HEK293T (cell line): Measurements from ENCODE around the gene RAB11FIP4.

Source experiments
- CTCF ChIA-PET: fragments of 350-600 bp; formaldehyde crosslinking; extraction: SDS; loops from one replicate; lab custom pipeline; 2021; ENCODE audit warnings: antibody characterized with exemption, inconsistent platforms; lab: Yijun Ruan, JAX
- POLR2A ChIA-PET: fragments of 350-600 bp; formaldehyde crosslinking; extraction: SDS; loops from one replicate; lab custom pipeline; 2020; ENCODE audit warnings: antibody characterized with exemption, inconsistent platforms; lab: Yijun Ruan, JAX
- DNase-seq: peaks from one replicate; pipeline ENCODE4 v3.0.0; 2012; ENCODE audit warnings: mixed read lengths; ENCODE audit errors: extremely low spot score
- ARNT ChIP-seq: fragments of 450-650 bp; IDR thresholded peaks from 2 replicates; pipeline ENCODE4 v1.6.1; 2017; ENCODE audit warnings: mild to moderate bottlenecking
- BHLHE40 ChIP-seq: fragments of 450-650 bp; IDR thresholded peaks from 2 replicates; pipeline ENCODE4 v1.6.1; 2016; ENCODE audit warnings: mild to moderate bottlenecking, moderate library complexity, borderline replicate concordance
- CTBP1 ChIP-seq: fragments of 450-650 bp; IDR thresholded peaks from 2 replicates; pipeline ENCODE4 v1.6.1; 2016; ENCODE audit warnings: borderline replicate concordance
- ELF4 ChIP-seq: fragments of 450-650 bp; IDR thresholded peaks from 2 replicates; pipeline ENCODE4 v1.6.1; 2017; ENCODE audit warnings: antibody characterized with exemption
- FOXA1 ChIP-seq: fragments of 450-650 bp; IDR thresholded peaks from 2 replicates; pipeline ENCODE4 v1.6.1; 2016; ENCODE audit warnings: mild to moderate bottlenecking
- FOXK2 ChIP-seq: fragments of 450-650 bp; IDR thresholded peaks from 2 replicates; pipeline ENCODE4 v1.6.1; 2016; ENCODE audit warnings: mild to moderate bottlenecking
- FOXM1 ChIP-seq: fragments of 450-650 bp; IDR thresholded peaks from 2 replicates; pipeline ENCODE4 v1.6.1; 2017; ENCODE audit warnings: mild to moderate bottlenecking, borderline replicate concordance
- HDGF ChIP-seq: fragments of 450-650 bp; IDR thresholded peaks from 2 replicates; pipeline ENCODE4 v1.6.1; 2017; ENCODE audit warnings: antibody characterized with exemption, borderline replicate concordance
- L3MBTL2 ChIP-seq: fragments of 450-650 bp; conservative IDR thresholded peaks from 2 replicates; pipeline ENCODE4 v1.6.1; 2016; ENCODE audit warnings: mild to moderate bottlenecking
- LEF1 ChIP-seq: fragments of 450-650 bp; IDR thresholded peaks from 2 replicates; pipeline ENCODE4 v1.6.1; 2017; ENCODE audit warnings: mild to moderate bottlenecking, borderline replicate concordance
- NFRKB ChIP-seq: fragments of 450-650 bp; IDR thresholded peaks from 2 replicates; pipeline ENCODE4 v1.6.1; 2016; ENCODE audit warnings: mild to moderate bottlenecking, moderate library complexity
- SP1 ChIP-seq: fragments of 450-650 bp; IDR thresholded peaks from 2 replicates; pipeline ENCODE4 v1.6.1; 2017
- SUZ12 ChIP-seq: fragments of 450-650 bp; IDR thresholded peaks from 2 replicates; pipeline ENCODE4 v1.6.1; 2016; ENCODE audit warnings: mild to moderate bottlenecking
- TARDBP ChIP-seq: fragments of 450-650 bp; IDR thresholded peaks from 2 replicates; pipeline ENCODE4 v1.6.1; 2016
- ZNF384 ChIP-seq: fragments of 450-650 bp; IDR thresholded peaks from 2 replicates; pipeline ENCODE4 v1.6.1; 2016
- TF ChIP-seq, protein P1 (sequence below): fragments of 450-650 bp; IDR thresholded peaks from 2 replicates; pipeline ENCODE4 v1.6.1; 2016

Gene RAB11FIP4

DNA sequence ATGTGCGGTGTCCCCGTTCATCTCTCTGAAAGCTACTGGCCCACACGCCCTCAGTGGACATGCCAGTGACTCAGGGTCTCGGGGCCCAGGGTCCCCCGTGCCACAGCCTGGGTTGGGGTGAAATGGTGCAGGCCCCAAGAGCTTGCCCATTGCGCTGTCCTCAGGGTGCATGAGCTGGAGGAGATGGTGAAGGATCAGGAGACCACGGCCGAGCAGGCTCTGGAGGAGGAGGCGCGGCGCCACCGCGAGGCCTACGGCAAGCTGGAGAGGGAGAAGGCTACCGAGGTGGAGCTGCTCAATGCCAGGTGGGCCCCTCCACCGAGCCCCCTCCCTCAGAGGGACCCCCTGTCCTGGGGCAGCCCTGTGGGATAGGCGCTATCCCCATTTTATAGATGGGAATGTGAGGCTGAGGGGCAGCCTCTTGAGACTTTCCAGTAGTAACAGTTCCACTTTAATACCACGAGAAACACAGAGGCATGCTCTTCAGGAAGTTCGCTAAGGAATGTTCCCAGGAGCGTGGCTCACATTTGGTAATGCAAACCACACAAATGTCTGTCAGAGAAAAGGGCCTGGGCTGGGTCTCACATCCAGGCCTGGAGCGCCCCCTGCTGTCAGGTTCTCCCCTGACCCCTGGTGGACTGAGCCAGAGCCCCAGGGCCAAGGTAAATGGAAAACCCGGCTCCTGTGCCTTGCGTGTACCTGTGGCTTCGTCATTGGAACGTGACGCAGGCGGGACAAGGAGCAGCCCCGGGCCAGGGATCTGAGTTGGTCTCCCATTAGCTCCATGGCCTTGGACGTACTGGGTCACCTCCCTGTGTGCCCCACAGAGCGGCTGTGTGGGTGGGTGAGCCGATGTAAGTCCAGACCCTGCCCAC, 133.7 kb downstream of the RAB11FIP4 start:
- no peak for TF ChIP-seq ZNF384
- ChIA-PET POLR2A (no interaction called here), CTCF (interaction anchor here (0.7 to 2.0 kb wide), 5 partner anchors 9 to 271 kb away, joined by 3 to 8 read pairs (median 4); no protein-coding TSS in a partner anchor)
- peak; percentile 75 for DNase-seq

DNA sequence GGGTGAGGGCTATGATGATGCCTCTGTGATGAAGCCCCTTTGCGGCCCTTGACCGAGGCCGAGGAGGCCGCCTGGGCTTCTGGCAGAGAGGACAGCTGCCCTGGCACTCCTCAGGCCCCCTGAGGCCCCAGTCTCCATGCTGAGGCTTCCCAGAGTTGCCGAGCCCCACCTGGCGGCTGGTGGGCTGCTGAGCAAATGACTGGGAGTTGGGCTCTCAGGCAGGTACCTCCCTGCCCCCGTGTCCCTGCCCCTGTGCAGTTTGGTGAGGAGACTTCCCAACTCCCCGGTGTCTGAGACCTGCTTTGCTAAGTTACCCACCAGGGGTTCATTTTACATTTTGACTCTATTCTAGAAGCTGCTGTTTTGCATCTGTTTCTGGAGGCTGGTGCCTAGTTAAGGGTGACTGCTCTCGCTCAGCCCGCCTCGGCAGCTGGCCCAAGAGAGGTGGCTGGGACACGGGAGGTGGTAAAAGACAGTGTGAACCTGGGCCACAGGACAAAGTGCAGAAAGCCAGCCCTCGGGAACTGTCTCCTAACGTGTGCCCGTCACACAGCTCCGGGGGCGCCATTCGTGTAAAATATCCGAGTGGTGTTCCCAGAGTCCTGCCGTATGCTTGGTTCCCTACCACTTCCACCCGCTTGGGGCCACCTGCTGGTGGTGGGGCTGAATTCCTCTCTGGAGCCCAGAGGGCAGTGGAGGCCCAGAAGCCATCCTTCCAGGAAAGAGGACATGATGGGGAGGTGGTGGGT, 134.5 kb downstream of the RAB11FIP4 start:
- peak; percentile 22 for DNase-seq
- CTCF ChIA-PET: no interaction called here
- POLR2A ChIA-PET: no interaction called here

DNA sequence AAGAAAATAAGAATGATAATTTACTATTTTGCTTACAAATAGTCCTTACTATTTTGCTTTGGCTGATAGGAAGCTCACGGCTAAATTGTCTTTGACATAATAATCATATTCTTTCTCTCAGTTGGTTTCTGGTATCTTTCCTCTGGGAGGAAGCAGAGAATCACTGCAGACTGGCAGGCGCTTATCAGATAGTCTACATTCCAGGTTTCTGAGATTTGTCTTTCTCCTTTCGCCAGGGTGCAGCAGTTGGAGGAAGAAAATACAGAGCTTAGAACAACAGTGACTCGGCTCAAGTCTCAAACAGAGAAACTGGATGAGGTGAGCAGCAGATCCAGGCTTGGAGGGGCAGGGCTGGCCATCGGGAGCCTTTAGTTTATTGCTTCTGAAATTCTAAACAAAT, 136.1 kb downstream of the RAB11FIP4 start:
- ChIA-PET CTCF (interaction anchor here (0.6 kb wide), 1 partner anchor 61 kb away, joined by 4 read pairs; no protein-coding TSS in a partner anchor), POLR2A (no interaction called here)

More for the DNA sequence above, 134.5 kb downstream of the RAB11FIP4 start:
- no peak for TF ChIP-seq NFRKB

DNA sequence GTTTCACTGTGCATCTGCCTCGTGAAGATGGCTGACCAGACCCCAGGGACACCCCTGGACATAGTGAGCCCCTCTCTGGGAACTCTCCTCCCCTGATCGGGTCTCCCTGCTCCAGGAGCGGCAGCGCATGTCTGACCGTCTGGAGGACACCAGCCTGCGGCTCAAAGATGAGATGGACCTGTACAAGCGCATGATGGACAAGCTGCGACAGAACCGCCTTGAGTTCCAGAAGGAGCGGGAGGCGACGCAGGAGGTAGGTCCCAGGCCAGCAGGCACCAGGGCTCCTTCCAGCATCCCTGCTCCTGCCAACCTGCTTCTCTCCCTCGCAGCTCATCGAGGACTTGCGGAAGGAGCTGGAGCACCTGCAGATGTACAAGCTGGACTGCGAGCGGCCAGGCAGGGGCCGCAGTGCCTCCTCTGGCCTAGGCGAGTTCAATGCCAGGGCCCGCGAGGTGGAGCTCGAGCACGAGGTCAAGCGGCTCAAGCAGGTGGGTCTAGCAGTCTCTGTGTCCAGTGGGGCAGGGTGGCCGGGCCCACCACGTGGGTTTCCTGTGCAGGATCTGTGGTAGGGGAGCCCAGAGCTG, 136.9 kb downstream of the RAB11FIP4 start:
- DNase-seq: no peak
- POLR2A ChIA-PET: no interaction called here
- TF ChIP-seq FOXM1 (no peak), SUZ12 (no peak), CTBP1 (no peak), FOXK2 (no peak)
- CTCF ChIA-PET: interaction anchor here (0.6 to 0.9 kb wide), 2 partner anchors 49 to 139 kb away, joined by 4 read pairs; no protein-coding TSS in a partner anchor

More for the DNA sequence above, 136.1 kb downstream of the RAB11FIP4 start:
- DNase-seq: no peak
- no peak for TF ChIP-seq ARNT
- TF ChIP-seq FOXM1: no peak
- no peak for TF ChIP-seq LEF1
- no peak for TF ChIP-seq HDGF
- TF ChIP-seq FOXA1: no peak
- TF ChIP-seq CTBP1: no peak
- no peak for TF ChIP-seq L3MBTL2

DNA sequence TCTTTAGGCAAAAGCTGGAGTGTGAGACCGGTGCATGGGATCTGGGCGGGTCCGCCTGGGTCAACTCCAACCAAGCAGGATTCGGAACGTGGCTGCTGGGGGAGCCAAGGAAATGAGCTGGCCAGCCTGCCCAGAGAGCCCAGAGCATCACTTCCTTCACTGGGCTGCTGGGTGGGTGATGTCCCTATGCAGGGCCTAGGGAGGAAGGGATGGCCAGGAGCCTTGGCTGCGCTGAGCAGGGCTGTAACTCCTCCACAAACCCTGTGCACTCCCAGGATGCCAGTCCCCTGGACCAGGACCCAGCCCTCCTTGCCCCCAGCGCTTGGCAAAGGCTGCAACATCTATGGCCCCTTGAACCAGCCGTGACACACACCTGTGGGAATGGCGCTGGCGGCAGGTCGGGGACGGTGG, 138.4 kb downstream of the RAB11FIP4 start:
- DNase-seq: no peak
- TF ChIP-seq BHLHE40: no peak
- no peak for TF ChIP-seq LEF1
- TF ChIP-seq NFRKB: no peak
- no peak for TF ChIP-seq FOXA1
- TF ChIP-seq SP1: no peak
- TF ChIP-seq, protein P1, sequence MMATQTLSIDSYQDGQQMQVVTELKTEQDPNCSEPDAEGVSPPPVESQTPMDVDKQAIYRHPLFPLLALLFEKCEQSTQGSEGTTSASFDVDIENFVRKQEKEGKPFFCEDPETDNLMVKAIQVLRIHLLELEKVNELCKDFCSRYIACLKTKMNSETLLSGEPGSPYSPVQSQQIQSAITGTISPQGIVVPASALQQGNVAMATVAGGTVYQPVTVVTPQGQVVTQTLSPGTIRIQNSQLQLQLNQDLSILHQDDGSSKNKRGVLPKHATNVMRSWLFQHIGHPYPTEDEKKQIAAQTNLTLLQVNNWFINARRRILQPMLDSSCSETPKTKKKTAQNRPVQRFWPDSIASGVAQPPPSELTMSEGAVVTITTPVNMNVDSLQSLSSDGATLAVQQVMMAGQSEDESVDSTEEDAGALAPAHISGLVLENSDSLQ: no peak
- no peak for TF ChIP-seq FOXK2
- TF ChIP-seq L3MBTL2: no peak
- TF ChIP-seq ELF4: no peak
- no peak for TF ChIP-seq FOXM1
- TF ChIP-seq ARNT: no peak
- no peak for TF ChIP-seq HDGF
- no peak for TF ChIP-seq SUZ12
- no peak for TF ChIP-seq ZNF384
- no peak for TF ChIP-seq TARDBP
- TF ChIP-seq CTBP1: no peak
- POLR2A ChIA-PET: no interaction called here
- CTCF ChIA-PET: no interaction called here

DNA sequence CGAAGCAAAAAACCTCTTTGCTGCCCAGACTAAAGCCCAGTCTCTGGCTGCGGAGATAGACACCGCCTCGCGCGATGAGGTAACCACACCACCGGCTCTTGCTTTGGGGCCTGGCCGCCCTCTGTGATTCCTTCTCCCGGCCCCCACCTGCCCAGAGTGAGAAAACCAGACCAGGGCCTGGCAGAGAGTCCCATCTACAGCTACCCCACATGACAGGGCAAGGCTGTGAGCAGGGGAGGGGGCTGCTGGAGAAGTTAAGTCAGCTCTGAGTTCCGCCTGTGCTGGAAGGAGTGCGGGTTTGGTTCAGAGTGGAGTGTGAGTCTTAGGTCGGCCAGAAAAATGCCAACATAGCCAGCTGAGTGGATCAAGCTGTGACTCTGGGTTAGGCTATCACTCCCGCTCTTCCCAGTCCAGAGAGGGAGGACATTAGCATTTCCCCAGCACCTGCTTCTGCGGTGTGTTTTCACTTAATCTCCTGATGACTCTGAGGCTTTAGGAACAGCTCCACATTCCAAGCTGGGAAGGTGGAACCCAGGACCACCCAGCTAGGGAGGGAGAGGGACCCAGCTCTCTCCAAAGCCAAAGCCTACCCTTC, 139.0 kb downstream of the RAB11FIP4 start:
- CTCF ChIA-PET: no interaction called here
- POLR2A ChIA-PET: no interaction called here

More for the DNA sequence above, 139.0 kb downstream of the RAB11FIP4 start:
- TF ChIP-seq ELF4 (no peak), CTBP1 (no peak), ARNT (no peak), NFRKB (no peak), HDGF (no peak)
- TF ChIP-seq, protein P1: no peak
- no peak for DNase-seq
